Neural progenitor cell (in vitro differentiated cells): ENCODE data around the gene ZFAND3. TPM values are rescaled to one million over a fixed set of nuclear protein-coding genes. Genes with fewer than 3 reads are reported as not detected.

Experiments used
- DNase-seq: peaks from one replicate; pipeline ENCODE4 v3.0.0-alpha.2; 2016; ENCODE audit warnings: low spot score
- H2AFZ ChIP-seq: fragments of 200-600 bp; sonication (generic); replicated peaks from 2 replicates; pipeline ENCODE4 v1.6.1; 2016; ENCODE audit warnings: antibody characterized with exemption
- H3F3A ChIP-seq: fragments of 200-600 bp; sonication (generic); 2 replicates; pipeline ENCODE4 v1.6.1; 2016; ENCODE audit warnings: antibody characterized with exemption, low read depth
- H3K27ac ChIP-seq: fragments of 200-600 bp; sonication (generic); 2 replicates; pipeline ENCODE4 v1.5.1; 2016; ENCODE audit warnings: mild to moderate bottlenecking
- H3K27me3 ChIP-seq: fragments of 200-600 bp; sonication (generic); 2 replicates; pipeline ENCODE4 v1.6.1; 2016; ENCODE audit warnings: mild to moderate bottlenecking, moderate library complexity
- H3K36me3 ChIP-seq: fragments of 200-600 bp; sonication (generic); 2 replicates; pipeline ENCODE4 v1.5.1; 2016
- H3K4me1 ChIP-seq: fragments of 200-600 bp; sonication (generic); 2 replicates; pipeline ENCODE4 v1.6.1; 2016; ENCODE audit warnings: mixed run types
- H3K4me2 ChIP-seq: fragments of 200-600 bp; sonication (generic); 2 replicates; pipeline ENCODE4 v1.6.1; 2016
- H3K4me3 ChIP-seq: fragments of 200-600 bp; sonication (generic); 2 replicates; pipeline ENCODE4 v1.5.1; 2016
- H3K79me2 ChIP-seq: fragments of 200-600 bp; sonication (generic); 2 replicates; pipeline ENCODE4 v1.6.1; 2016; ENCODE audit warnings: low read depth
- H3K9ac ChIP-seq: fragments of 200-600 bp; sonication (generic); 2 replicates; pipeline ENCODE4 v1.6.1; 2016
- H3K9me3 ChIP-seq: fragments of 200-600 bp; sonication (generic); 2 replicates; pipeline ENCODE4 v1.5.1; 2016; ENCODE audit warnings: low read depth
- H4K20me1 ChIP-seq: fragments of 200-600 bp; sonication (generic); 2 replicates; pipeline ENCODE4 v1.6.1; 2016; ENCODE audit warnings: low read depth
- H3K27ac Mint-ChIP-seq: 3 replicates; pipeline ENCODE4 v1.8.0; 2021; ENCODE audit warnings: mixed read lengths
- H3K27me3 Mint-ChIP-seq: 2 replicates; pipeline ENCODE4 v1.8.0; 2022; ENCODE audit warnings: low read depth, mild to moderate bottlenecking, inconsistent platforms, moderate library complexity, mixed read lengths; ENCODE audit not compliant: insufficient read depth
- H3K36me3 Mint-ChIP-seq: 3 replicates; pipeline ENCODE4 v1.8.0; 2021; ENCODE audit warnings: mixed read lengths
- H3K4me1 Mint-ChIP-seq: 3 replicates; pipeline ENCODE4 v1.8.0; 2021; ENCODE audit warnings: mixed read lengths
- H3K4me3 Mint-ChIP-seq: 3 replicates; pipeline ENCODE4 v1.8.0; 2021; ENCODE audit warnings: mild to moderate bottlenecking, moderate library complexity, mixed read lengths
- H3K9me3 Mint-ChIP-seq: 3 replicates; pipeline ENCODE4 v1.8.0; 2020; ENCODE audit warnings: mixed read lengths
- CTCF ChIP-seq: fragments of 200-600 bp; sonication (generic); IDR thresholded peaks from 2 replicates; pipeline ENCODE4 v1.5.1; 2017; ENCODE audit warnings: antibody characterized with exemption, mild to moderate bottlenecking
- EZH2 ChIP-seq: fragments of 200-600 bp; sonication (generic); IDR thresholded peaks from 2 replicates; pipeline ENCODE4 v1.6.1; 2017; ENCODE audit warnings: antibody characterized with exemption, mild to moderate bottlenecking, moderate library complexity
- EZH2phosphoT487 ChIP-seq: fragments of 200-600 bp; sonication (generic); IDR thresholded peaks from 2 replicates; pipeline ENCODE4 v1.6.1; 2017; ENCODE audit warnings: antibody characterized with exemption
- total RNA-seq: library from RNA; depleted of rRNA; stranded (reverse); fragments of >200 nt; gene quantifications from 2 replicates; pipeline ENCODE4 v1.2.3, GENCODE V29; 2015; ENCODE audit warnings: low replicate concordance

ZFAND3 gene
- total RNA-seq, 1 donor from 2014 or later, result 24.3 TPM

DNA sequence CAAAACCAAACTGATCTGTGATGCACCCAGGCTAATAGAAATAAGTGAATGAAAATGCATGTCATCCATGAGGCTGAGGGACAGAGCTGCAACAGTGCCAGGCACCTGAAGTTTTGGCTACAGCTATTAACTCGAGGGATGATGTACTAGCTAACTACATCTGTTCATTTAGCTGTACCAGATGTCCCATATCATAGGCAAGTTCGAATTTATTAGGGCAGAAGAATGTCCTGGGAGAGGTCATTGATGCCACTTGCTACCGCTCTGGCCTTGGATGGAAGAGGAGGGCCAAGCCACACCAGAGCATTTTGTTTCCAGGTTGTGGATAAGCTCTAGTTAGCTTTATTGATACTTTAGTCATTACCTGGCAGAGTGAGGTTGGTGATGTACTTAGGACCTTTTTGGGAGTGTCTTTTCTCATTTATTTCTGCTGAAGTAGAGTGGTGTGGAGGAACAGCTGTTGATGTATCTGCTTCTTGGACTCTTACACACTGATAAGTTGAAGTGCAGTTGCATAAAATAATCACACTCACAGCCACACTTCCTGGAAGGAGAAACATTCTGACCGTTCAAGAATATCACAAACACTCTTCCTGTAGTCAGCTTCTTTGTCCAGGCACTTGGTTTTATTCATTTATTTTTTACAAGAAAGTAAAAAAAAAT, 8.2 kb downstream of the ZFAND3 start:
- H3K79me2 ChIP-seq, result peaks cover 100% of the 10 kb centered on the region
- no peak overlapping the region for H3K27ac ChIP-seq
- H3K4me3 ChIP-seq, result no peak overlapping the region
- no peaks in the 10 kb centered on the region for H3K36me3 ChIP-seq
- Mint-ChIP-seq H3K27me3 (peaks cover 2% of the 10 kb centered on the region), H3K9me3 (peaks cover 5% of the 10 kb centered on the region), H3K36me3 (peaks cover 3% of the 10 kb centered on the region), H3K4me3 (no peak overlapping the region), H3K27ac (no peak overlapping the region), H3K4me1 (peaks cover 21% of the 10 kb centered on the region)
- H3K9me3 ChIP-seq, result no peaks in the 10 kb centered on the region
- TF ChIP-seq CTCF (no peak), EZH2 (no peak), EZH2phosphoT487 (no peak)
- H3K9ac ChIP-seq, result no peak overlapping the region
- H3K27me3 ChIP-seq, result no peaks in the 10 kb centered on the region
- no peak for DNase-seq
- H3K4me2 ChIP-seq, result no peak overlapping the region
- peaks cover 33% of the 10 kb centered on the region for H3K4me1 ChIP-seq
- H3F3A ChIP-seq, result peaks cover 18% of the 10 kb centered on the region
- H2AFZ ChIP-seq, result no peak overlapping the region
- peaks cover 86% of the 10 kb centered on the region for H4K20me1 ChIP-seq

GRCh38 chr6:37830225-37830624, 10.7 kb downstream of the ZFAND3 start:
- no peaks in the 10 kb centered on the region for H3K27me3 ChIP-seq
- Mint-ChIP-seq H3K4me1 (peaks cover 6% of the 10 kb centered on the region), H3K9me3 (peaks cover 17% of the 10 kb centered on the region), H3K27me3 (peaks cover 2% of the 10 kb centered on the region), H3K27ac (no peak overlapping the region), H3K4me3 (no peak overlapping the region), H3K36me3 (peaks cover 16% of the 10 kb centered on the region)
- H3K9ac ChIP-seq, result no peak overlapping the region
- peaks cover 63% of the 10 kb centered on the region for H4K20me1 ChIP-seq
- H3K9me3 ChIP-seq, result no peaks in the 10 kb centered on the region
- no peak for DNase-seq
- H3K79me2 ChIP-seq, result peaks cover 100% of the 10 kb centered on the region
- no peak overlapping the region for H3K4me2 ChIP-seq
- peaks cover 10% of the 10 kb centered on the region for H3F3A ChIP-seq
- H3K27ac ChIP-seq, result no peak overlapping the region
- no peak for TF ChIP-seq EZH2phosphoT487
- TF ChIP-seq EZH2, result no peak
- no peak for TF ChIP-seq CTCF
- peaks cover 20% of the 10 kb centered on the region for H3K4me1 ChIP-seq
- H2AFZ ChIP-seq, result no peak overlapping the region
- no peak overlapping the region for H3K4me3 ChIP-seq
- H3K36me3 ChIP-seq, result peaks cover 7% of the 10 kb centered on the region

DNA sequence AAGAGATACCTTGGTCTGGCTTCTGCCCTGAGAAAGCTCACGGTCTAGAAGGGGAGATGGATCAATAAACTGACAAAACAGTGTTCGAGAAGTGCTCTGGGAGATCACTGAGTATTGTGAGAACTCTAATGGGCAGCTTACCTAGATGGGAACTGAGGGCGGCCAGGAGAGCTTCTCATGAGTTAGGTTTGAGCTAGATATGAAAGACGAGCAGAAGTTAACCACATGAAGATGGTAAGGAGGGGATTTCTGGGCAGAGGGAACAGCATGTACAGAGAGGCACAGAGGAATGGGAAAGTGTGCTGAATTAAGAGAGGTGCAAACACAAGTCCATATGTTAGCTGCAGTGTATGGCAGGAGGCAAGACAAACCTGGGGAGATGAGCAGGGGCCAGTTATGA, 11.9 kb downstream of the ZFAND3 start:
- H4K20me1 ChIP-seq, result peaks cover 50% of the 10 kb centered on the region
- peaks cover 2% of the 10 kb centered on the region for H3K27me3 Mint-ChIP-seq

More for the DNA sequence above, 11.9 kb downstream of the ZFAND3 start:
- TF ChIP-seq EZH2phosphoT487 (no peak), CTCF (no peak), EZH2 (no peak)
- Mint-ChIP-seq H3K4me3 (no peak overlapping the region), H3K4me1 (peaks cover 4% of the 10 kb centered on the region), H3K27ac (no peak overlapping the region), H3K9me3 (peaks cover 17% of the 10 kb centered on the region), H3K36me3 (peaks cover 23% of the 10 kb centered on the region)
- no peak overlapping the region for H3K4me2 ChIP-seq
- H3K36me3 ChIP-seq, result peaks cover 7% of the 10 kb centered on the region
- no peak overlapping the region for H3K4me3 ChIP-seq
- H3K9me3 ChIP-seq, result no peaks in the 10 kb centered on the region
- DNase-seq, result no peak
- no peak overlapping the region for H3K9ac ChIP-seq
- no peaks in the 10 kb centered on the region for H3K27me3 ChIP-seq
- peaks cover 20% of the 10 kb centered on the region for H3K4me1 ChIP-seq
- no peak overlapping the region for H3K27ac ChIP-seq
- peaks cover 100% of the 10 kb centered on the region for H3K79me2 ChIP-seq
- no peak overlapping the region for H2AFZ ChIP-seq
- H3F3A ChIP-seq, result peaks cover 6% of the 10 kb centered on the region
